ENCODE results near the gene WDFY2. TPM values are rescaled to one million over a fixed set of nuclear protein-coding genes. Genes with fewer than 3 reads are reported as not detected.

Gene WDFY2
- total RNA-seq, 1 donor from 2014 or later, result 20.8 TPM

GRCh38 chr13:51738226-51738905 lies 154.1 kb downstream of the WDFY2 start:
- no peak for TF ChIP-seq CTCF (IDR thresholded peaks at IDR 0.05)
- DNase-seq (no peak), ATAC-seq (ENCODE audit: low read depth) (no peak)
- no peak overlapping the region for H3K4me3 Mint-ChIP-seq
- POLR2A ChIA-PET, result no interaction called here
- no peaks in the 10 kb centered on the region for H3K27me3 Mint-ChIP-seq
- CTCF ChIA-PET, result no interaction called here
- no peaks in the 10 kb centered on the region for H3K9me3 Mint-ChIP-seq
- no peaks in the 10 kb centered on the region for H3K4me1 Mint-ChIP-seq
- intact Hi-C loops (cut with micrococcal nuclease), result no loop called here
- H3K27ac Mint-ChIP-seq, result no peak overlapping the region
- peaks cover 73% of the 10 kb centered on the region for H3K36me3 Mint-ChIP-seq (ENCODE audit: low read depth)

DNA sequence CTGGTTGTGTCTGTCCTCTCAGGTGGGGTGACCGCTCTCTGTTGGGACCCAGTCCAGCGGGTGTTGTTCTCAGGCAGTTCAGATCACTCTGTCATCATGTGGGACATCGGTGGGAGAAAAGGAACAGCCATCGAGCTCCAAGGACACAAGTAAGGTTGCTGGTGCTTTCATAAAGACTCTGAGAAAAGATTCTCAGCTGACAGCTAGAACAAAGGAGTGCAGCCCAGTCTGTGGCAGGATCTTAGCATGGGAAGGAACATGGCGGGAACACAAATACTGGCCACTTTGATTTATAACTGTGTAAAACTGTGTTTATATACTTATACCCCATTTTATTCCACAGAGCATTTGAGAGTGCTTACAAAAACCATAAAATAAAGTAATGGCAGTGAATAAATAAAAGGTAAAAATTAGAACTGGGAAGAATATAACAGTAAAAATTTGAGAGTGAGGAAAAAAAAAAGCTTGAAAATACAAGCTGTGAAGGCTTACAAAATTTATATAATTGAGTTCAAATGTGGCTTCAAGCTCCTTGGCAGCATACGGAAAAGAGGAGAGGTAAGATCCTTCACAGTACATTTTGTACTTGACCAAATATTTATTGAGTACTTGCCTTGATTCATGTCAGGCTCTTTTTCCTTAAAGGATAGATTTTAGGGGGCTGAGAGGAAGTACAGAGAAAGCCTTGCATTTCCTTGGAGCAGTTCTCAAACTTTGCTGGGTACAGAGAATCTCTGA lies 154.9 kb downstream of the WDFY2 start:
- H3K4me1 Mint-ChIP-seq, result no peaks in the 10 kb centered on the region
- DNase-seq (no peak), ATAC-seq (ENCODE audit: low read depth) (no peak)
- no peaks in the 10 kb centered on the region for H3K27me3 Mint-ChIP-seq
- H3K36me3 Mint-ChIP-seq (ENCODE audit: low read depth), result peaks cover 73% of the 10 kb centered on the region
- intact Hi-C loops (cut with micrococcal nuclease), result no loop called here
- CTCF ChIA-PET, result no interaction called here
- H3K27ac Mint-ChIP-seq, result no peak overlapping the region
- POLR2A ChIA-PET, result no interaction called here
- H3K9me3 Mint-ChIP-seq, result no peaks in the 10 kb centered on the region
- H3K4me3 Mint-ChIP-seq, result no peak overlapping the region
- TF ChIP-seq CTCF (IDR thresholded peaks at IDR 0.05), result no peak

- no peak for TF ChIP-seq CTCF (IDR thresholded peaks at IDR 0.05)
- peaks cover 77% of the 10 kb centered on the region for H3K36me3 Mint-ChIP-seq (ENCODE audit: low read depth)
- intact Hi-C loops (cut with micrococcal nuclease), result no loop called here
Observed at GRCh38 chr13:51740698-51741097, 156.4 kb downstream of the WDFY2 start.

GRCh38 chr13:51742031-51742430 lies 157.8 kb downstream of the WDFY2 start:
- Mint-ChIP-seq H3K4me3 (no peak overlapping the region), H3K36me3 (ENCODE audit: low read depth) (peaks cover 75% of the 10 kb centered on the region), H3K27me3 (no peaks in the 10 kb centered on the region), H3K9me3 (no peaks in the 10 kb centered on the region), H3K27ac (no peak overlapping the region), H3K4me1 (no peaks in the 10 kb centered on the region)
- intact Hi-C loops (cut with micrococcal nuclease), result no loop called here
- POLR2A ChIA-PET, result interaction anchor here (0.5 to 0.7 kb wide), 2 partner anchors 15 to 310 kb away, joined by 3 read pairs; no protein-coding TSS in a partner anchor
- no peak for DNase-seq
- CTCF ChIA-PET, result no interaction called here
- no peak for TF ChIP-seq CTCF (IDR thresholded peaks at IDR 0.05)
- ATAC-seq (ENCODE audit: low read depth), result no peak

More at GRCh38 chr13:51740698-51741097, 156.4 kb downstream of the WDFY2 start:
- ATAC-seq (ENCODE audit: low read depth) (no peak), DNase-seq (no peak)
- Mint-ChIP-seq H3K27ac (no peak overlapping the region), H3K4me3 (no peak overlapping the region), H3K4me1 (no peaks in the 10 kb centered on the region), H3K27me3 (no peaks in the 10 kb centered on the region), H3K9me3 (no peaks in the 10 kb centered on the region)
- ChIA-PET POLR2A (no interaction called here), CTCF (no interaction called here)

DNA sequence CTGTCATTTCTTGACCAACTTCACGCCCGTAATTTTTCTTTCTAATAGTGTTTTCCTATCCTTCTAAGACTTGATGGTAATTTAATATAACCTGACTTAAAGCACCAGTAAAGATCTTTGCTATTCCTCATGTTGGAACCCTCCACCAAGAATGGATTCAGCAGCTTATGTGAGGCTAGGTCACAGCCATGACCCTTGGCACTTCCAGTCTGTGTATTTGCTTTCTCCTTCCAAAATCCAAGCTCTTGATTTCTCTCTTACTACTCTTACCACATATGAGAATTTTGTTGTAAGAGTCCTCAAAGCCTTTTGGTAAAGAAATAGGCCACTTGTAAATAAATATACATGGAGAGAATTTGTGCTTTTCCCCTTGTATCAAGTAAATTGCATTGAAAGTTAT lies 158.3 kb downstream of the WDFY2 start:
- H3K9me3 Mint-ChIP-seq, result no peaks in the 10 kb centered on the region
- DNase-seq, result no peak
- no peaks in the 10 kb centered on the region for H3K27me3 Mint-ChIP-seq
- ChIA-PET CTCF (no interaction called here), POLR2A (interaction anchor here (0.7 kb wide), 1 partner anchor 14 kb away, joined by 3 read pairs; no protein-coding TSS in a partner anchor)
- no peak for ATAC-seq (ENCODE audit: low read depth)
- TF ChIP-seq CTCF (IDR thresholded peaks at IDR 0.05), result no peak
- H3K27ac Mint-ChIP-seq, result no peak overlapping the region
- H3K4me1 Mint-ChIP-seq, result no peaks in the 10 kb centered on the region
- intact Hi-C loops (cut with micrococcal nuclease), result no loop called here
- peaks cover 78% of the 10 kb centered on the region for H3K36me3 Mint-ChIP-seq (ENCODE audit: low read depth)
- H3K4me3 Mint-ChIP-seq, result no peak overlapping the region

Data from activated B cell treated with CpG ODN at 0.5 μM for 24 hours (primary cell).